Panc1 (cell line): ENCODE measurements around the gene NMT1.

Source experiments
- CTCF ChIP-seq: fragments of 450-650 bp; IDR thresholded peaks from 2 replicates; pipeline ENCODE4 v1.5.1; 2017; ENCODE audit warnings: mild to moderate bottlenecking
- TF ChIP-seq, protein P1 (sequence below), 2 experiments: IDR thresholded peaks; 2 replicates each; pipeline ENCODE4 v1.6.1; 2011 to 2012; ENCODE audit warnings: low read depth in 2 of 2, control low read depth in 1 of 2, low read length in 1 of 2, mild to moderate bottlenecking in 1 of 2, moderate library complexity in 1 of 2; ENCODE audit not compliant: insufficient read depth in 1 of 2

DNA sequence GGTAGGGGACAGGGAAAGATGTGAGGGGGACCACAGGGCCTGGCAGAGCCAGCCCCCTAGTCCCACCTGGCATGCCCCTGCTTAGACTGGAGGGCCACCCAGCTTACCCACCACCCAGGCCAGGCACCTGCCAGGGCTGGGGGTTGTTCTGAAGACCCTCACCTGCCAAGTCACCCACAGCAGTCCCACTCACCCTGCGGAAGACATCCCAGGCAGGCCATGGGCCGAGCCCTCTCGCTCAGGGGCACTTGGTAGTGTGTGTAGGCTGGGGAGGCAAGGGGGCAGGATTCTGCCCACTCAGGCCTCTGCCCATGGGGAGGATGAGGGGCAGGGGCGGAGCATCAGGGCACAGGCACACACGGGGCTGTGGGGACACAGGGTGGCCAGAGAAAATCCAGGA, 67.2 kb downstream of the NMT1 start:
- TF ChIP-seq, protein P1, sequence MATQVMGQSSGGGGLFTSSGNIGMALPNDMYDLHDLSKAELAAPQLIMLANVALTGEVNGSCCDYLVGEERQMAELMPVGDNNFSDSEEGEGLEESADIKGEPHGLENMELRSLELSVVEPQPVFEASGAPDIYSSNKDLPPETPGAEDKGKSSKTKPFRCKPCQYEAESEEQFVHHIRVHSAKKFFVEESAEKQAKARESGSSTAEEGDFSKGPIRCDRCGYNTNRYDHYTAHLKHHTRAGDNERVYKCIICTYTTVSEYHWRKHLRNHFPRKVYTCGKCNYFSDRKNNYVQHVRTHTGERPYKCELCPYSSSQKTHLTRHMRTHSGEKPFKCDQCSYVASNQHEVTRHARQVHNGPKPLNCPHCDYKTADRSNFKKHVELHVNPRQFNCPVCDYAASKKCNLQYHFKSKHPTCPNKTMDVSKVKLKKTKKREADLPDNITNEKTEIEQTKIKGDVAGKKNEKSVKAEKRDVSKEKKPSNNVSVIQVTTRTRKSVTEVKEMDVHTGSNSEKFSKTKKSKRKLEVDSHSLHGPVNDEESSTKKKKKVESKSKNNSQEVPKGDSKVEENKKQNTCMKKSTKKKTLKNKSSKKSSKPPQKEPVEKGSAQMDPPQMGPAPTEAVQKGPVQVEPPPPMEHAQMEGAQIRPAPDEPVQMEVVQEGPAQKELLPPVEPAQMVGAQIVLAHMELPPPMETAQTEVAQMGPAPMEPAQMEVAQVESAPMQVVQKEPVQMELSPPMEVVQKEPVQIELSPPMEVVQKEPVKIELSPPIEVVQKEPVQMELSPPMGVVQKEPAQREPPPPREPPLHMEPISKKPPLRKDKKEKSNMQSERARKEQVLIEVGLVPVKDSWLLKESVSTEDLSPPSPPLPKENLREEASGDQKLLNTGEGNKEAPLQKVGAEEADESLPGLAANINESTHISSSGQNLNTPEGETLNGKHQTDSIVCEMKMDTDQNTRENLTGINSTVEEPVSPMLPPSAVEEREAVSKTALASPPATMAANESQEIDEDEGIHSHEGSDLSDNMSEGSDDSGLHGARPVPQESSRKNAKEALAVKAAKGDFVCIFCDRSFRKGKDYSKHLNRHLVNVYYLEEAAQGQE (IDR thresholded peaks at IDR 0.05; ENCODE audit: insufficient read depth in 1 of 2, low read depth in 2 of 2, low read length in 1 of 2): no peak
- no peak for TF ChIP-seq CTCF
